ENCODE results near the gene FBXW5. TPM values are rescaled to one million over a fixed set of nuclear protein-coding genes. Genes with fewer than 3 reads are reported as not detected.
A peak's percentile ranks its signal among the peaks of the same experiment; 100 is the strongest.

The FBXW5 gene
- polyA plus RNA-seq, 3 donors from 2014 or later = 120 to 211 (median 120) TPM

DNA sequence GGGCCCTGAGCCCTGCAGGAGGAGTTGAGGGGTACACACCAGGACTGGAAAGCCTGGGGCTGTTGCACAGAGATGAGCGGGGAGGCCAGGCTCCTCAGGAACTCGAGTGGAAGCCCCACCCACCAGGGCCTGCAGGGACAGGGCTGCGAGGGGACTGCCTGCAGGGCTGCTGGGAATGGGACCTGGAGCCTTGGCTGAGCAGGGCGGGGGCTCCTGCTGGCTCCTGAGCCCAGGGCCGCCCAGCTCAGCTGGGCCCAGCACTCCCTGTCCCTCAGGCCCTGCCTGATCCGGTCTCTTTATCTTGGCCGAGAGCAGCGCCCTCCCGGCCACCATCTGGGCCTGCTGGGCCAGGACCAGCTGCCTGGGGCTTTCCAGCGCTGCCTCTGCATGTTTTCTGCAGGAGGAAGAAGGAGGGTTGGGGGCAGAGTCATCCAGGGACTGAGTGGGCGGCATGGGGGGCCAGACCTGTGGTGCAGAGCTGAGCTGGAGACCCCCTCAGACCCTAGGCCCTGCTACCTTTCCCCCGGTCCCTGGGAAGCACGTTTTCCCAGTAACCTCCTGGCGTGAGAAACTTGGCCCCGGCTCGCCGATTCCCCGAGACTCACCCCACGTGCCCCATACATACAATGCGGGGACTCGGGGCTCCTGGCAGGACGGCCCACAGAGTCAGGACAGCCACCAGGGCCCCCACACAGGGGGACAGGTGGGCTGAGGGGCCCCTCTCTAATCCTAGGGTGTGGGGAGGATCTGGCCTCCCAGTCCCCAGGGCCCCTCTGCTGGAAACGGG, 16.9 kb upstream of the FBXW5 start:
- H3K4me1 Mint-ChIP-seq = peaks cover 75 to 83% of the 10 kb centered on the region in 2 donors
- peaks cover 3 to 4% (median 3%) of the 10 kb centered on the region in 3 donors for H3K36me3 Mint-ChIP-seq
- peak overlapping the region; percentile 61 to 100 (median 94) for H3K27ac Mint-ChIP-seq
- H3K27me3 Mint-ChIP-seq (ENCODE audit: low read depth in 3 of 3) = peaks cover 8 to 16% (median 9%) of the 10 kb centered on the region in 3 donors
- peaks cover 0 to 3% (median 0%) of the 10 kb centered on the region in 6 donors for H3K9me3 Mint-ChIP-seq
- H3K4me3 Mint-ChIP-seq = peak overlapping the region in 3 of 5 donors; percentile 66 to 93 (median 87)
- no peak for DNase-seq

DNA sequence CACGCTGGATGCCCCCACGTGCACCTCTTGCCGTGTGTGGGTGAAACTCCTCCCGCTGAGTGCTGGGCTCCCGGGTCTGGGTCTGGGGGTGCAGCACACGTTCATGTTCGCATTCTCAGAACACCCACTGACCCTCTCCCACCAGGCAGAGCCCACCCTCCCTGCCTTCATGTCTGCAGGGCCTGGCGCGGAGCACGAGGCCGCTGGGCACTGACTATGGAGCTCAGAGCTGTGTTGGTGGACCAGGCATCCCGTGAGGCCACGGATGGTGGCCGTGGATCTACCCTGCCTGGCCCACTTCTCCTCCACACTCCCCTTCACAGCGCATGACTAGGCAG, 16.4 kb upstream of the FBXW5 start:
- peaks cover 0 to 5% (median 0%) of the 10 kb centered on the region in 6 donors for H3K9me3 Mint-ChIP-seq
- peak in 1 of 3 donors; percentile 36 for DNase-seq
- peak overlapping the region in 4 of 5 donors; percentile 86 to 93 (median 86) for H3K4me3 Mint-ChIP-seq
- peaks cover 7 to 11% (median 8%) of the 10 kb centered on the region in 3 donors for H3K27me3 Mint-ChIP-seq (ENCODE audit: low read depth in 3 of 3)
- H3K27ac Mint-ChIP-seq = peak overlapping the region; percentile 88 to 100 (median 98)
- peaks cover 6 to 7% (median 7%) of the 10 kb centered on the region in 3 donors for H3K36me3 Mint-ChIP-seq
- H3K4me1 Mint-ChIP-seq = peaks cover 75 to 83% of the 10 kb centered on the region in 2 donors

DNA sequence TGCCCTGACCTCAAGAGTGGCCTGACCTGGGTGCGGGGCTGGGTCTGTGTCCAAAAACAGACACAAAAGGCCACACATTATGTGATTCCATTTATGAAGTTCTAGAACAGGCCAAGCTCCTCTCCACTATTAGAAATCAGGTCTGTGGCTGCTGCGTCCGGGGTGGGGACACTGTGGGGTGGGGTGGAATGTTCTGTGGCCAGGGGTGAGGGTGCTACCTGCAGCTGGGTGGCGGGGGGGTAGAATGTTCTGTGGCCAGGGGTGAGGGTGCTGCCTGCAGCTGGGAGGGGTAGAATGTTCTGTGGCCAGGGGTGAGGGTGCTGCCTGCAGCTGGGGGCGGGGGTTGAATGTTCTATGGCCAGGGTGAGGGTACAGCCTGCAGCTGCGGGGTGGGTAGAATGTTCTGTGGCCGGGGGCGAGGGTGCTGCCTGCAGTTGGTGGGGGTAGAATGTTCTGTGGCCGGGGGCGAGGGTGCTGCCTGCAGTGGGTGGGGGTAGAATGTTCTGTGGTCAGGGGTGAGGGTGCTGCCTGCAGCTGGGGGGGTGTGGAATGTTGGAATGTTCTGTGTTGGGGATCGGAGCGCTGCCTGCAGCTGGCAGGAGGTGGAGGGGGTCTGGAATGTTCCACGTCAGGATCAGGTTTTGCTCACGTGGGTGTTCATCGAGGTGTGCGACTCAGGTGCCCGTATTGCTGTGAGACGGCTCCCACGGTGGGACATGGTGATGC, 15.8 kb upstream of the FBXW5 start:
- Mint-ChIP-seq H3K27ac (peak overlapping the region; percentile 88 to 100 (median 98)), H3K27me3 (ENCODE audit: low read depth in 3 of 3) (peaks cover 4 to 8% (median 8%) of the 10 kb centered on the region in 3 donors), H3K4me1 (peaks cover 70 to 78% of the 10 kb centered on the region in 2 donors), H3K4me3 (peak overlapping the region; percentile 81 to 93 (median 86)), H3K36me3 (peaks cover 6 to 7% (median 7%) of the 10 kb centered on the region in 3 donors), H3K9me3 (peaks cover 0 to 5% (median 0%) of the 10 kb centered on the region in 6 donors)
- peak; percentile 80 to 88 (median 84) for DNase-seq

DNA sequence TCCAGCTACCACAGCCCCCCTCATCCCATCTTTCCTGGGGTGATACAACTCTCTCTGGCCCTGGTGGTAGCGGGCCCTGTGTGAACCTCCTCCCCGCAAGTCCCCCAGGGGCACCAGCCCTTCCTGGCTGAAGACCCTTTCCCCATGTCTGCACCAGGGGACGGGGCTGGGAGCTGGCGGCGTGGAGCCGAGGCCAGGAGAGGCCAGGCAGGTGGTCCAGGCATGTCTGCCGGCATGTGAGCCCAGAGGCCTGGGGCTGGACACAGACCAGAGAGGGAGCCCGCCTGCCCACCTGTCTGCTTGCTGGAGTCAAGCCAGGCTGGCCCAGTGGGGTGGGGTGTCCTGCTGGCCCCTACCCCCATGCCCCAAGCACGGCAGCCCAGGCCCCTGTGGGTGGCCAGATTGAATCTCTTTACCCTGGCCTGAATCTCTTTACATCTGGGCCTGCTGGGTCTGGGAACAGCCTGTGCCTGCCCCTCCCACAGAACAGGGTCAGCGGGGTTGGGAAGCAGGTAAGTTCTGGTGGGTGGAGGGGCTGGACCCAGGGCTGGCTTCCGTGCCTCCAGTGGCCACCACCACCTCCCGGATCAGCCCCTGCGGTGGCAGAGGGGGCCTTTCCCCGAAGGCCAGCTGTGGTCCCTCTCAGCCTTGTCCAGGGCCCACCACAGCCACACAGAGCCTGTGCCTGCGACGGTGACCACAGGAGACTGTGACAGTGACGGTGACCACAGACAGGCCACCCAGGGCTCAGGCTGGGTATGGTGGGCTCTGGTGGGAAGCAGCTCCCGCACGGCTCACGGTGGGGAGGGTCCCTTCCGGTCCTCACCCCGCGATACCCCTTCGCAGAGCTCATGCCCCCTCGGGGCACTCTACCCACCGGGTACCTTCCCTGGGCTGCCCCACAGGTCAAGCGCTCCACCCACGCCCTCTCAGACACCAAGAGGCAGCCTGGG, 14.6 kb upstream of the FBXW5 start:
- Mint-ChIP-seq H3K9me3 (peaks cover 0 to 5% (median 0%) of the 10 kb centered on the region in 6 donors), H3K27me3 (ENCODE audit: low read depth in 3 of 3) (peaks cover 4 to 8% (median 5%) of the 10 kb centered on the region in 3 donors), H3K4me3 (peak overlapping the region in 4 of 5 donors; percentile 18 to 87 (median 66)), H3K27ac (peak overlapping the region; percentile 88 to 100 (median 98)), H3K36me3 (peaks cover 6 to 7% (median 7%) of the 10 kb centered on the region in 3 donors), H3K4me1 (peaks cover 59 to 73% of the 10 kb centered on the region in 2 donors)
- peak in 2 of 3 donors; percentile 38 to 52 for DNase-seq

DNA sequence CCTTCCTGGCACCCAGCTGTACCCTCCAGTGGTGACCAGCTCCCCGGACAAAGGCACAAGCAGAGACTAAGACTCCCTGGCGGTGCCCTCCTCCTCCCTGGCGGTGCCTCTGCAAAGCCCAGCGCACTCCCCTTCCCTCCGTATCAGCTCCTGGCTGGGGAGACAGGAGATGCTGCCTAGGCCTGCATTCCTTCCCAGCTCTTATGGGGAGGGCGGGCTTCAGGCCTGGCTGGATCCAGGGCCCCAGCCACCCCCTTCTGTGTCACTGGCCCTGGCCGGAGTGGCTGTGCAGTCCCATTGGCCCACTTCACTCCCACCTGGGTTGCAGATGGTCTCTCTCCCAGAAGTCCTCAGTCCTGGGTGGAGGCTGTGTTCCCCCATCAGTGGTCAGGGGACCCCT, 13.9 kb upstream of the FBXW5 start:
- peak overlapping the region; percentile 44 to 65 (median 49) for H3K4me3 Mint-ChIP-seq
- peaks cover 0 to 5% (median 0%) of the 10 kb centered on the region in 6 donors for H3K9me3 Mint-ChIP-seq
- peaks cover 4 to 8% (median 5%) of the 10 kb centered on the region in 3 donors for H3K27me3 Mint-ChIP-seq (ENCODE audit: low read depth in 3 of 3)
- no peak for DNase-seq
- peak overlapping the region; percentile 37 to 98 (median 81) for H3K27ac Mint-ChIP-seq
- peaks cover 6 to 7% (median 7%) of the 10 kb centered on the region in 3 donors for H3K36me3 Mint-ChIP-seq
- H3K4me1 Mint-ChIP-seq = peaks cover 59 to 72% of the 10 kb centered on the region in 2 donors

DNA sequence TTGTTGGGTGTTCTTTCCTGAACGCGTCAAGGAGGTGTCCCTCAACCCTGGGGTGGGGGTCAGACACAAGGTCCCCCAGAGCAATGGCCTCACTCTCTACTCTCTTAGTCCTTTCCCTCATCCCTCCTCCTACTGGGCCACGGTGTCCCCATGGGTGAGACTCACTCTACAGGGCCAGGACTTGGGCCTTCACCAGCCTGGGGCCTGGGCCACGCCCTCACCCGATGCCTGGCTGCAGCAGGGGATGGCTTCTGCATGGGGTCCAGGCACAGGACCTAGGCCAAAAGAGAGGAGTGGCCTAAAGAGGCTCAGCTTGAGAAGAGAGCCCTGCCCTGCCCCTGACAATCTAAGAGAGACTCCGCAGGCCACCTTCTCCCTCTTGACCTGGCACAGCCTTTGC, 13.4 kb upstream of the FBXW5 start:
- H3K27me3 Mint-ChIP-seq (ENCODE audit: low read depth in 3 of 3) = peaks cover 4 to 8% (median 5%) of the 10 kb centered on the region in 3 donors
- peaks cover 0 to 5% (median 0%) of the 10 kb centered on the region in 6 donors for H3K9me3 Mint-ChIP-seq
- peak overlapping the region; percentile 37 to 98 (median 81) for H3K27ac Mint-ChIP-seq
- peak overlapping the region; percentile 44 to 65 (median 49) for H3K4me3 Mint-ChIP-seq
- DNase-seq = no peak
- H3K36me3 Mint-ChIP-seq = peaks cover 6 to 7% (median 7%) of the 10 kb centered on the region in 3 donors
- H3K4me1 Mint-ChIP-seq = peaks cover 55 to 66% of the 10 kb centered on the region in 2 donors

DNA sequence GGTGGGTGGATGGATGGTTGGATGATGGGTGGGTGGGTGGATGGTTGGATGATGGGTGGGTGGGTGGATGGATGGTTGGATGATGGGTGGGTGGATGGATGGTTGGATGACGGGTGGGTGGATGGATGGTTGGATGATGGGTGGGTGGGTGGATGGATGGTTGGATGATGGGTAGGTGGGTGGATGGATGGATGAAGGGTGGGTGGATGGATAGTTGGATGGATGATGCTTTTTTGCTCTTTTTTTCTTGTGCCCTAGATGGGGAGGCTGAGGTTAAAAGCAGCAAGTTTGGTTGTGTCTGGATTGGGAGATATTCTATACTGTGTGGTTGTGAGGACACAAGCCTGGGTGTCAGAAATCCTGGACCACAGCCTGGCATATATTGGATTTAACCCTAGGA, 12.9 kb upstream of the FBXW5 start:
- H3K9me3 Mint-ChIP-seq = peaks cover 0 to 5% (median 0%) of the 10 kb centered on the region in 6 donors
- H3K27me3 Mint-ChIP-seq (ENCODE audit: low read depth in 3 of 3) = peaks cover 4 to 8% (median 5%) of the 10 kb centered on the region in 3 donors
- H3K4me1 Mint-ChIP-seq = peaks cover 50 to 62% of the 10 kb centered on the region in 2 donors
- peak overlapping the region in 4 of 6 donors; percentile 26 to 98 (median 86) for H3K27ac Mint-ChIP-seq
- H3K36me3 Mint-ChIP-seq = peaks cover 6 to 7% (median 7%) of the 10 kb centered on the region in 3 donors
- no peak for DNase-seq
- peak overlapping the region in 2 of 5 donors; percentile 18 to 30 for H3K4me3 Mint-ChIP-seq

DNA sequence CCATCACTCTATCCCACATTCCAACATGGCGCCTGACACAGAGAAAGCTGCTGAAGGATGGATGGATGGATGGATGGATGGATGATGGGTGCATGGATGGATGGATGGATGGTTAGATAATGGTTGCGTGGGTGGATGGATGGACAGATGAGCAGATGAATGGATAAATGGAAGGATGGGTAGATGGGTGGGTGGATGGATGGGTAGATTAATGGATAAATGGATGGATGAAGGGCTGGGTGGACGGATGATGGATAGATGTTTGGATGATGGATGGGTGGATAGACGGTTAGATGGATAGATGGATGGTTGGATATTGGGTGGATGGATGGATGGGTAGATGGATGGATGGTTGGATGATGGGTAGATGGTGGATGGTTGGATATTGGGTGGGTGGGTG, 12.1 kb upstream of the FBXW5 start:
- no peak for DNase-seq
- Mint-ChIP-seq H3K27me3 (ENCODE audit: low read depth in 3 of 3) (peaks cover 4 to 8% (median 5%) of the 10 kb centered on the region in 3 donors), H3K27ac (peak overlapping the region in 4 of 6 donors; percentile 30 to 87 (median 65)), H3K36me3 (peaks cover 6 to 7% (median 7%) of the 10 kb centered on the region in 3 donors), H3K9me3 (peaks cover 0 to 5% (median 0%) of the 10 kb centered on the region in 6 donors), H3K4me3 (peak overlapping the region in 4 of 5 donors; percentile 36 to 65 (median 52)), H3K4me1 (peaks cover 42 to 53% of the 10 kb centered on the region in 2 donors)

DNA sequence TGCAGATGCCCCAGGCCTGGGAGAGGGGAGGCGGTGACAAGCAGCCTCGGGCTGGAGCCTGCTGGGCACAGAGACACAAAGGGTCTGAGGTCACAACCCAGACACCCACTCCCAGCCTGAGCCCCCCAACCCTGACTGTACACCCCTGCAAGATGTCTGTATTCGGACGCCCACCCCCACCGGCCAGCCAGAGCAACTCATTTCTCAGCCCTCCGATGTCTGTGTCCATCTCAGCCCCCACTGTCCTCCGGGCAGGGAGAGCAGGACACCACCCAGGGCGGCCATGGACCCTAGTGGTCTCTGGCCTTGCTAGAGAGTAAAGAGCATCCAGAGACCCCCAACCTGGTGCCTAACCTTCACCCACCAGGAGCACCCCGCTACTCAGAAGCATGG, 11.4 kb upstream of the FBXW5 start:
- Mint-ChIP-seq H3K4me1 (peaks cover 37 to 52% of the 10 kb centered on the region in 2 donors), H3K36me3 (peaks cover 6 to 7% (median 7%) of the 10 kb centered on the region in 3 donors), H3K4me3 (peak overlapping the region in 2 of 5 donors; percentile 24 to 45), H3K9me3 (peaks cover 0 to 5% (median 0%) of the 10 kb centered on the region in 6 donors), H3K27ac (peak overlapping the region in 4 of 6 donors; percentile 30 to 87 (median 65)), H3K27me3 (ENCODE audit: low read depth in 3 of 3) (peaks cover 4 to 8% (median 5%) of the 10 kb centered on the region in 3 donors)
- DNase-seq = no peak

DNA sequence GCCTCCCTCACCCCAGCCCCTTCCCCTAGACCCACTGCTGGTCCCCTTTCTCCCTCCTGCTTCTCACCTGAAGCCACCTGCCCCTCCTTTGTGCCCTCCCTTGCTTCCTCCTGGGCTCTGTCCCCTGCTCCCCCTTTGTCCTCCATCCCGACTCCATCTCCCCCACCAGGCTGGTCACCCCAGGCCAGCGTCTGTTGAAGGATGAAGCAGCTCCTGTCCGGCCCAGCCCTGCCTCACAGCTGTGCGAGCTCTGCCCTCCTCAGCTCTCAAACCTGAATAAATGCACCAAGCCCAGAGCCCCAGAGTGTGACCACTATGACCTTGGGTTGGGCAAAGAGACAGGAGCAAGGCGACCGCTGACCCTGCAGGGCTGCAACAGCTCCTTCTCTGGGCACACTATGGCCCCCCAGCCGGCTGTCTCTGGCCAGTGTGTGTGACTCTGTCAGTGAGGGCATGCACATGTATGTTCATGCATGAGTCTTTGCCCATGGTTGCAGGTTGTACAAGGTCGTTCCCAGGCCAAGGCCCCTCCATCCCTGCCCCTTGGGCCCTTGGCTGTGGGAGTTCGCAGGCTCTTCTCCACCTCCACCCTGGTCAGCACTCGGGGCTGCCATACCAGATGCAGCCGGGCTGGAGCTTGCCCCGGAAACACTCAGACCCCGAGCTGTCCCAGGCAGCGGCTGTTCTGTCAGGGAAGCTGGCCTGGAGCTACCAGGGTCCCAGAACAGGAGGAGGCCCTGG, 10.8 kb upstream of the FBXW5 start:
- H3K36me3 Mint-ChIP-seq = peaks cover 6 to 7% (median 7%) of the 10 kb centered on the region in 3 donors
- H3K4me3 Mint-ChIP-seq = no peak overlapping the region
- peaks cover 0 to 5% (median 0%) of the 10 kb centered on the region in 6 donors for H3K9me3 Mint-ChIP-seq
- no peak overlapping the region for H3K27ac Mint-ChIP-seq
- H3K4me1 Mint-ChIP-seq = peaks cover 31 to 48% of the 10 kb centered on the region in 2 donors
- no peak for DNase-seq
- peaks cover 3 to 7% (median 4%) of the 10 kb centered on the region in 3 donors for H3K27me3 Mint-ChIP-seq (ENCODE audit: low read depth in 3 of 3)

DNA sequence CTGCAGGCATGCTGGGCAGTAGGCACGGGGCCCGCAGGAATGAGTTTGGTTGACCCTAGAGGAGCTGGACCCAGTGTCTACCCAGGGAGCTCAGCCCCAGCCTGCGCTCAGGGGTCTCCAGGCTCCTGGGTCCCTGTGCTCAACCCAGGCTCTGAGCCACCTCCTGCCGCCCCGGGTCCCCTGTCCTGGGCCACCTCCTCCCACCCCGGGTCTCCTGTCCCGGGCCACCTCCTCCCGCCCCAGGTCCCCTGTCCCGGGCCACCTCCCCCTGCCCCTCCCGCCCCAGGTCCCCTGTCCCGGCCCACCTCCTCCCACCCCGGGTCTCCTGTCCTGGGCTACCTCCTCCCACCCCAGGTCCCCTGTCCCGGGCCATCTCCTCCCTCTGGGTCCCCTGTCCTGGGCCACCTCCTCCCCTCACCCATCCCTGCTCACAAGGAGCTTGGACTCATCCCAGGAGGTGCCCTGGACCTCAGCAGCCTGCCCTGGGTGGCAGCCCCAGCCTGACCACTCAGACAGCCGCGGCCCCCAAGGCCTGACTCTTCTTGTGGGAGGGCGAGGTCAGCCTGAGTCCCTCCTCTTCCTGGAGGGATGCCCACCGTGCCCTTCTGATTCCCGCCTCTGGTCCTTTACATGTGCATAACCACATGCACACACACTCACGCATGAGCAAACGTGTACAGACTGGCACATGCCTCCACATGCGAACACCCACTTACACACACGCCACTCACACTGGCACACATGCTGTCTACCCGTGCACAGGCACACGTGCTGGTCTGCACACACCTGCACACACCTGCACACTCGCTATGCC, 9.9 kb upstream of the FBXW5 start:
- Mint-ChIP-seq H3K27ac (peak overlapping the region in 1 of 6 donors; percentile 34), H3K36me3 (peaks cover 6 to 7% (median 7%) of the 10 kb centered on the region in 3 donors), H3K27me3 (ENCODE audit: low read depth in 3 of 3) (peaks cover 0 to 4% (median 2%) of the 10 kb centered on the region in 3 donors), H3K4me3 (no peak overlapping the region), H3K4me1 (peaks cover 25 to 42% of the 10 kb centered on the region in 2 donors), H3K9me3 (peaks cover 0 to 5% (median 0%) of the 10 kb centered on the region in 6 donors)
- DNase-seq = no peak
